Osteocyte (in vitro differentiated cells): Measurements from ENCODE around the gene NCOA6. TPM values are rescaled to one million over a fixed set of nuclear protein-coding genes. Genes with fewer than 3 reads are reported as not detected.

Source experiments
- DNase-seq: peaks from one replicate; pipeline ENCODE4 v3.0.0; 2021; ENCODE audit warnings: mixed read lengths; ENCODE audit not compliant: unreplicated experiment; ENCODE audit errors: extremely low spot score
- H3K27ac Mint-ChIP-seq: one replicate; pipeline ENCODE4 v1.8.0; 2021; ENCODE audit warnings: mild to moderate bottlenecking, mixed read lengths; ENCODE audit not compliant: unreplicated experiment
- H3K27me3 Mint-ChIP-seq: one replicate; pipeline ENCODE4 v1.8.0; 2021; ENCODE audit warnings: mixed read lengths; ENCODE audit not compliant: unreplicated experiment
- H3K36me3 Mint-ChIP-seq: one replicate; pipeline ENCODE4 v1.8.0; 2021; ENCODE audit warnings: mixed read lengths; ENCODE audit not compliant: unreplicated experiment
- H3K4me1 Mint-ChIP-seq: one replicate; pipeline ENCODE4 v1.8.0; 2021; ENCODE audit warnings: mixed read lengths; ENCODE audit not compliant: unreplicated experiment
- H3K4me3 Mint-ChIP-seq: one replicate; pipeline ENCODE4 v1.8.0; 2021; ENCODE audit warnings: mild to moderate bottlenecking, moderate library complexity, mixed read lengths; ENCODE audit not compliant: unreplicated experiment
- H3K9me3 Mint-ChIP-seq: one replicate; pipeline ENCODE4 v1.8.0; 2021; ENCODE audit warnings: mixed read lengths; ENCODE audit not compliant: unreplicated experiment
- total RNA-seq: library from RNA; stranded (reverse); gene quantifications from 2 replicates; pipeline ENCODE4 v1.2.1, GENCODE V29; 2021
- TF ChIP-seq, protein P1 (sequence below): fragments of 200-600 bp; sonication (generic); IDR thresholded peaks from 2 replicates; pipeline ENCODE4 v1.5.0; 2021; ENCODE audit warnings: antibody characterized with exemption, mild to moderate bottlenecking, moderate library complexity

Gene NCOA6
- total RNA-seq, 1 donor from 2014 or later = 33.4 TPM

DNA sequence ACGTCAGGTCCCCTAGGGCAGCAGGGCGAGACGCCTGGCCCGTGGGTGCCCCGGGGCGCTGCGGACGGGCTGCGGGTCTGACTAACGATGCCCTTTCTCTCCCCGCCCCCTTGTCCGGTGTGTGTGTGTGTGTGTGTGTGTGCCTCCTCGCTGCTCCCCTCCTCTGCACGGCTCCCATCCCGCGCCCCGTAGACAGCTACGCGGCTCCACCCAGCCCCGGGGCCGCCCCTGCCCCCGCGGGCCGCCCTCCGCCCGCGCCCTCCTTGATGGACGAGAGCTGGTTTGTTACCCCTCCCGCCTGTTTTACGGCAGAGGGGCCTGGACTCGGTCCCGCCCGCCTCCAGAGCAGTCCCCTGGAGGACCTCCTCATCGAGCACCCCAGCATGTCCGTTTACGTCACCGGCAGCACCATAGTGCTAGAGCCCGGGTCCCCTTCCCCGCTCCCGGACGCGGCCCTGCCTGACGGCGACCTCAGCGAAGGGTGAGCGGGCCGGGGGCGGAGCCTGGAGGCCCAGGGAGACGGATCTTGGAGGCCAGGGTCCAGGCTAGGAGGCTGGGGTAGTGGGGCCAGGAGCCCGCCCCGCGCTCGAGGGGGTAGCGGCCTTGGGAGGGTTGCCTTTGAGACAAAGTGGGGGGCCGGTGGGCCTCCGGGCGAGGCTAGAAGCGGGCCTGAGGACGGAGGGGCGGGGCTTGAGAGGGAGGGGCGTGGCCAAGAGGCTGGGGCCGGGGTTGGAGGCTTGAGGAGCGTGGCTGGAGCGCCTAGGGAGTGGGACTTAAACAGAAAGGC, 116.2 kb downstream of the NCOA6 start:
- TF ChIP-seq, protein P1, sequence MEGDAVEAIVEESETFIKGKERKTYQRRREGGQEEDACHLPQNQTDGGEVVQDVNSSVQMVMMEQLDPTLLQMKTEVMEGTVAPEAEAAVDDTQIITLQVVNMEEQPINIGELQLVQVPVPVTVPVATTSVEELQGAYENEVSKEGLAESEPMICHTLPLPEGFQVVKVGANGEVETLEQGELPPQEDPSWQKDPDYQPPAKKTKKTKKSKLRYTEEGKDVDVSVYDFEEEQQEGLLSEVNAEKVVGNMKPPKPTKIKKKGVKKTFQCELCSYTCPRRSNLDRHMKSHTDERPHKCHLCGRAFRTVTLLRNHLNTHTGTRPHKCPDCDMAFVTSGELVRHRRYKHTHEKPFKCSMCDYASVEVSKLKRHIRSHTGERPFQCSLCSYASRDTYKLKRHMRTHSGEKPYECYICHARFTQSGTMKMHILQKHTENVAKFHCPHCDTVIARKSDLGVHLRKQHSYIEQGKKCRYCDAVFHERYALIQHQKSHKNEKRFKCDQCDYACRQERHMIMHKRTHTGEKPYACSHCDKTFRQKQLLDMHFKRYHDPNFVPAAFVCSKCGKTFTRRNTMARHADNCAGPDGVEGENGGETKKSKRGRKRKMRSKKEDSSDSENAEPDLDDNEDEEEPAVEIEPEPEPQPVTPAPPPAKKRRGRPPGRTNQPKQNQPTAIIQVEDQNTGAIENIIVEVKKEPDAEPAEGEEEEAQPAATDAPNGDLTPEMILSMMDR = no peak
- Mint-ChIP-seq H3K4me1 (peaks cover 51% of the 10 kb centered on the region), H3K9me3 (no peaks in the 10 kb centered on the region), H3K4me3 (peak overlapping the region; percentile 82), H3K36me3 (peaks cover 3% of the 10 kb centered on the region), H3K27me3 (no peaks in the 10 kb centered on the region), H3K27ac (peak overlapping the region; percentile 86)
- DNase-seq = peak; percentile 92

DNA sequence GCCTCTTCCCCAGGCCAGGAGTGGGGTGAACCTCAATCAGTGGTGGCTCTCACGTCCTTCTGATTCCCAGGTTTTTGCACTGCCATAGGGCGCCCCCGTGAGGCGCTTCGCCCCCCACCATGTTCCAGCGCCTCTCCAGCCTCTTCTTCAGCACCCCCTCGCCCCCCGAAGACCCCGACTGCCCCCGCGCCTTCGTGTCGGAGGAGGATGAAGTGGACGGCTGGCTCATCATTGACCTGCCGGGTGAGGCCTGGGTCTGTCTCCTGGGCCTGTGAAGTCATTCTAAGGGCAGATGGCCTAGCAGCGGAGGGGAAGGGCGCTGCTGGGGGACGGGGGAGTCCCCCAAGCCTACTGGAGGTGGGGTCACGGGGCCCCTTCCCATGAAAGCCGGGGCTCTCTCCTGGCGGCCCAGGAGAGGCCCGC, 116.8 kb downstream of the NCOA6 start:
- Mint-ChIP-seq H3K4me1 (peaks cover 49% of the 10 kb centered on the region), H3K27ac (peak overlapping the region; percentile 75), H3K4me3 (peak overlapping the region; percentile 82), H3K9me3 (no peaks in the 10 kb centered on the region), H3K36me3 (peaks cover 3% of the 10 kb centered on the region), H3K27me3 (no peaks in the 10 kb centered on the region)
- TF ChIP-seq, protein P1 = peak; percentile 62
- no peak for DNase-seq

- Mint-ChIP-seq H3K9me3 (no peaks in the 10 kb centered on the region), H3K4me3 (no peak overlapping the region), H3K27me3 (no peaks in the 10 kb centered on the region), H3K4me1 (peaks cover 47% of the 10 kb centered on the region), H3K27ac (peak overlapping the region; percentile 39), H3K36me3 (no peaks in the 10 kb centered on the region)
- DNase-seq = no peak
- TF ChIP-seq, protein P1 = no peak
Observed at GRCh38 chr20:34706912-34707784, 118.3 kb downstream of the NCOA6 start.

DNA sequence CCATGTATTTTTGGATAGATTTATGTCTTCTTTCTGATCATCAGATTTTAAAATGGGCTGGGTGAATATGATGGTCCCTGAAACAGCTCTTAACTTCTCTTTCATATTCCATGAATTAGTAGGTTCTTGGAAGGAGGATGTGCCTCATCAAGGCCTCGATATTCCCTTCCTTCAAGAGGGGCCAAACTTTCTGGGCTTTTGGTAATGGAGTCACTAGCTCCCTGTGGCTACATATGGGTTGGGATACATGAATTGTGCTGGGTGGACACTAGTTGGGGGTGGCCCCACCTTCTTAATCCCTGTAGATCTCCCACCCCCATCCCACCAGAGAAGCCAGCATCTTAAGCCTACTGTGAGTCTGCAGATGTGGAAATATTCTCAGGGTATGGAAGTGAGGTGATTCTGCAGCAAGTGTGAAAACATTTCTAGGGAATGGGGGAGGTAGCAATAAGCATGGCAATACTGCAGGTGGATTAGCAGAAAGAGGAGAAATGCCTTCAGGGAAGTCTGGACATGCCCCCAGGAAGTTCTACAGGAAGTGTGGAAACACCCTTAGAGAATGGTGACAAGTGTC, 119.1 kb downstream of the NCOA6 start:
- H3K4me3 Mint-ChIP-seq = peak overlapping the region; percentile 94
- peak overlapping the region; percentile 39 for H3K27ac Mint-ChIP-seq
- DNase-seq = no peak
- no peaks in the 10 kb centered on the region for H3K9me3 Mint-ChIP-seq
- no peaks in the 10 kb centered on the region for H3K36me3 Mint-ChIP-seq
- H3K27me3 Mint-ChIP-seq = no peaks in the 10 kb centered on the region
- TF ChIP-seq, protein P1 = no peak
- peaks cover 47% of the 10 kb centered on the region for H3K4me1 Mint-ChIP-seq
